ENCODE results near the gene LDB2.

LDB2 gene

GRCh38 chr4:16858275-16858752 is 40.1 kb downstream of the LDB2 start:
- Histone ChIP-seq H3K36me3 (replicated peaks; ENCODE audit: insufficient read depth, low read length) (no peaks in the 10 kb centered on the region), H3K79me2 (ENCODE audit: low read length) (no peaks in the 10 kb centered on the region), H4K20me1 (ENCODE audit: insufficient read depth, low read length) (no peaks in the 10 kb centered on the region), H3K27me3 (replicated peaks; ENCODE audit: insufficient read depth, low read length) (no peaks in the 10 kb centered on the region), H3K4me3 (ENCODE audit: low read length) (no peak overlapping the region), H3K9ac (ENCODE audit: low read length) (no peak overlapping the region), H3K9me2 (replicated peaks; ENCODE audit: insufficient read depth, low read length) (no peaks in the 10 kb centered on the region), H3K4me1 (ENCODE audit: low read length) (no peaks in the 10 kb centered on the region), H3F3A (ENCODE audit: insufficient read depth, low read length) (no peaks in the 10 kb centered on the region), H2AFZ (ENCODE audit: low read length) (no peak overlapping the region), H3K9me3 (replicated peaks; ENCODE audit: insufficient read depth, low read length) (no peaks in the 10 kb centered on the region), H3K4me2 (ENCODE audit: low read depth, low read length) (no peak overlapping the region), H3K27ac (ENCODE audit: low read length) (no peak overlapping the region)
- DNase-seq: no peak
- TF ChIP-seq EZH2phosphoT487 (IDR thresholded peaks at IDR 0.05; ENCODE audit: low read length) (no peak), EZH2 (optimal IDR thresholded peaks at IDR 0.05; ENCODE audit: low read depth, low read length) (no peak), CTCF (IDR thresholded peaks at IDR 0.05; ENCODE audit: low read length) (no peak)

- no peaks in the 10 kb centered on the region for H4K20me1 ChIP-seq (ENCODE audit: insufficient read depth, low read length)
- H3K9ac ChIP-seq (ENCODE audit: low read length): no peak overlapping the region
- no peaks in the 10 kb centered on the region for H3K27me3 ChIP-seq (replicated peaks; ENCODE audit: insufficient read depth, low read length)
- H3K27ac ChIP-seq (ENCODE audit: low read length): no peak overlapping the region
- H2AFZ ChIP-seq (ENCODE audit: low read length): no peak overlapping the region
- TF ChIP-seq EZH2 (optimal IDR thresholded peaks at IDR 0.05; ENCODE audit: low read depth, low read length): no peak
- no peak for TF ChIP-seq CTCF (IDR thresholded peaks at IDR 0.05; ENCODE audit: low read length)
- TF ChIP-seq EZH2phosphoT487 (IDR thresholded peaks at IDR 0.05; ENCODE audit: low read length): no peak
- H3F3A ChIP-seq (ENCODE audit: insufficient read depth, low read length): no peaks in the 10 kb centered on the region
- no peak for DNase-seq
- H3K9me3 ChIP-seq (replicated peaks; ENCODE audit: insufficient read depth, low read length): no peaks in the 10 kb centered on the region
- H3K4me1 ChIP-seq (ENCODE audit: low read length): no peaks in the 10 kb centered on the region
- H3K4me2 ChIP-seq (ENCODE audit: low read depth, low read length): no peak overlapping the region
- no peaks in the 10 kb centered on the region for H3K9me2 ChIP-seq (replicated peaks; ENCODE audit: insufficient read depth, low read length)
- H3K36me3 ChIP-seq (replicated peaks; ENCODE audit: insufficient read depth, low read length): no peaks in the 10 kb centered on the region
- no peaks in the 10 kb centered on the region for H3K79me2 ChIP-seq (ENCODE audit: low read length)
- H3K4me3 ChIP-seq (ENCODE audit: low read length): no peak overlapping the region
Measured at GRCh38 chr4:16857425-16857824, 41.0 kb downstream of the LDB2 start.

GRCh38 chr4:16853640-16854039 is 44.8 kb downstream of the LDB2 start:
- Histone ChIP-seq H2AFZ (ENCODE audit: low read length) (no peak overlapping the region), H3K27me3 (replicated peaks; ENCODE audit: insufficient read depth, low read length) (no peaks in the 10 kb centered on the region), H3K79me2 (ENCODE audit: low read length) (no peaks in the 10 kb centered on the region), H3K9me3 (replicated peaks; ENCODE audit: insufficient read depth, low read length) (no peaks in the 10 kb centered on the region), H3K36me3 (replicated peaks; ENCODE audit: insufficient read depth, low read length) (no peaks in the 10 kb centered on the region), H3F3A (ENCODE audit: insufficient read depth, low read length) (no peaks in the 10 kb centered on the region), H3K4me2 (ENCODE audit: low read depth, low read length) (no peak overlapping the region), H3K4me1 (ENCODE audit: low read length) (no peaks in the 10 kb centered on the region), H4K20me1 (ENCODE audit: insufficient read depth, low read length) (no peaks in the 10 kb centered on the region), H3K9ac (ENCODE audit: low read length) (no peak overlapping the region), H3K4me3 (ENCODE audit: low read length) (no peak overlapping the region), H3K27ac (ENCODE audit: low read length) (no peak overlapping the region), H3K9me2 (replicated peaks; ENCODE audit: insufficient read depth, low read length) (no peaks in the 10 kb centered on the region)
- TF ChIP-seq CTCF (IDR thresholded peaks at IDR 0.05; ENCODE audit: low read length) (no peak), EZH2 (optimal IDR thresholded peaks at IDR 0.05; ENCODE audit: low read depth, low read length) (no peak), EZH2phosphoT487 (IDR thresholded peaks at IDR 0.05; ENCODE audit: low read length) (no peak)
- DNase-seq: no peak

Data from MM.1S (cell line).